Gastrocnemius medialis (tissue), 4 donors: ENCODE data around the gene DDIT3.

Experiments
- POLR2A ChIP-seq, 2 donors: fragments of 450-650 bp; IDR thresholded peaks; one replicate each; pipeline ENCODE4 v1.6.1; 2017; ENCODE audit warnings: antibody characterized with exemption in 2 of 2, mild to moderate bottlenecking in 2 of 2, moderate library complexity in 2 of 2
- TF ChIP-seq, protein P1 (sequence below), 5 experiments: fragments of 450-650 bp in 3 of 5; fragments of 200-600 bp in 2 of 5; sonication (generic) in 2 of 5; IDR thresholded peaks in 4 of 5; conservative IDR thresholded peaks in 1 of 5; 1 replicate in 4 of 5; 2 replicates in 1 of 5; pipeline ENCODE4 v1.5.1; 2016 to 2019; ENCODE audit warnings: antibody characterized with exemption in 5 of 5, mild to moderate bottlenecking in 3 of 5, moderate library complexity in 3 of 5

DNA sequence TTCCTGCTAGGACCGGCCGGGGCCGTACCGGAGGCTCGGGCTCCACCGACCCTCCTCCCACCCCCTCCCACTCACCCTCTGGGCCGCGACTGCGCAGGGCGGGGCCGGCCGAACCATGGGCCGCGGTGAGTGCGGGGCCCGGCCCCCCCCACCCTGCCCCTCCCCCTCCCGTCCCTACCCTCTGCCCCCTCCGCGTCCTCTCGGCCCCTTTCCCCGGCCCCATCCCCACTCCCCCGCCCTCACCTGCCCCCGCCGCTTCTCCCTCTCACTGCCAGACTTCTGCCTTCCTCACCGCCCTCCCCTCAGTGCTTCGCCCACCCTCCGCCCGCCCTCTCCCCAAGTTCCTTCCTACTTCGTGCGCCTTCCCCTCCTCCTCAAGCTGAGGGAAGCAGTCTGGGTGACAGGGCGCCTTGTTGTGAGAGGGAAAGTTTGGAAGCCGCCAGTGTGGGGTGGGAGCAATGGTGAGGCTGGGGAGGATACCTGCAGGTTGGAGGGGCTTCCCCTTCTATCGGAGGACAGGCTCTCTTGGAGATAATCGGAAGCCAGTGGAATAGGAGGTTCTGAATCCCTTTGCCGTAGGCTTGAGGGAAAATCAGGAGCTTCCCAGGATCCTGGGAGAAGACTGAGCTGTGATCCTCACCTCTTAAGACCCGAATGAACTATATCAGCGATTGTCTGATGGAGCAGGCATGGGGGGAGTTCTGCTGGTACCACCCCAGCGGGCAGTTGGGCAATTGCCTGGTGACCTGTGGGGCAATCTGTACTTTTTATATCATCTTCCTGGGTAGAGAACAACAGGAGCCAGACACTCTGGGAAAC lies 2.8 kb upstream of the DDIT3 start:
- TF ChIP-seq, protein P1, sequence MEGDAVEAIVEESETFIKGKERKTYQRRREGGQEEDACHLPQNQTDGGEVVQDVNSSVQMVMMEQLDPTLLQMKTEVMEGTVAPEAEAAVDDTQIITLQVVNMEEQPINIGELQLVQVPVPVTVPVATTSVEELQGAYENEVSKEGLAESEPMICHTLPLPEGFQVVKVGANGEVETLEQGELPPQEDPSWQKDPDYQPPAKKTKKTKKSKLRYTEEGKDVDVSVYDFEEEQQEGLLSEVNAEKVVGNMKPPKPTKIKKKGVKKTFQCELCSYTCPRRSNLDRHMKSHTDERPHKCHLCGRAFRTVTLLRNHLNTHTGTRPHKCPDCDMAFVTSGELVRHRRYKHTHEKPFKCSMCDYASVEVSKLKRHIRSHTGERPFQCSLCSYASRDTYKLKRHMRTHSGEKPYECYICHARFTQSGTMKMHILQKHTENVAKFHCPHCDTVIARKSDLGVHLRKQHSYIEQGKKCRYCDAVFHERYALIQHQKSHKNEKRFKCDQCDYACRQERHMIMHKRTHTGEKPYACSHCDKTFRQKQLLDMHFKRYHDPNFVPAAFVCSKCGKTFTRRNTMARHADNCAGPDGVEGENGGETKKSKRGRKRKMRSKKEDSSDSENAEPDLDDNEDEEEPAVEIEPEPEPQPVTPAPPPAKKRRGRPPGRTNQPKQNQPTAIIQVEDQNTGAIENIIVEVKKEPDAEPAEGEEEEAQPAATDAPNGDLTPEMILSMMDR (IDR thresholded peaks at IDR 0.05 in 4 of 5, conservative IDR thresholded peaks at IDR 0.05 in 1 of 5) = no peak
- peak; percentile 30 to 42 for TF ChIP-seq POLR2A (IDR thresholded peaks at IDR 0.05)
